Measurements from ENCODE around the gene SLC9A9.

The SLC9A9 gene

GRCh38 chr3:143351354-143351753 is 496.9 kb downstream of the SLC9A9 start:
- TF ChIP-seq CTCF (IDR thresholded peaks at IDR 0.05; ENCODE audit: control insufficient read depth, extremely low read depth, insufficient read depth): no peak
- H3K4me3 ChIP-seq (ENCODE audit: low read depth, low read length): no peak overlapping the region
- no peak for DNase-seq (ENCODE audit: low read depth)

GRCh38 chr3:143349455-143349854 is 498.8 kb downstream of the SLC9A9 start:
- TF ChIP-seq CTCF (IDR thresholded peaks at IDR 0.05; ENCODE audit: control insufficient read depth, extremely low read depth, insufficient read depth): no peak
- no peak overlapping the region for H3K4me3 ChIP-seq (ENCODE audit: low read depth, low read length)
- no peak for DNase-seq (ENCODE audit: low read depth)

- DNase-seq (ENCODE audit: low read depth): no peak
- no peak for TF ChIP-seq CTCF (IDR thresholded peaks at IDR 0.05; ENCODE audit: control insufficient read depth, extremely low read depth, insufficient read depth)
- no peak overlapping the region for H3K4me3 ChIP-seq (ENCODE audit: low read depth, low read length)
These were observed 499.6 kb downstream of the SLC9A9 start for GRCh38 chr3:143348486-143349327.

GRCh38 chr3:143344516-143345165 is 503.6 kb downstream of the SLC9A9 start:
- no peak for TF ChIP-seq CTCF (IDR thresholded peaks at IDR 0.05; ENCODE audit: control insufficient read depth, extremely low read depth, insufficient read depth)
- DNase-seq (ENCODE audit: low read depth): no peak
- H3K4me3 ChIP-seq (ENCODE audit: low read depth, low read length): no peak overlapping the region

GRCh38 chr3:143343944-143344343 is 504.3 kb downstream of the SLC9A9 start:
- no peak for DNase-seq (ENCODE audit: low read depth)

GRCh38 chr3:143343031-143343430 is 505.2 kb downstream of the SLC9A9 start:
- DNase-seq (ENCODE audit: low read depth): no peak
- TF ChIP-seq CTCF (IDR thresholded peaks at IDR 0.05; ENCODE audit: control insufficient read depth, extremely low read depth, insufficient read depth): no peak
- no peak overlapping the region for H3K4me3 ChIP-seq (ENCODE audit: low read depth, low read length)

More at GRCh38 chr3:143343944-143344343, 504.3 kb downstream of the SLC9A9 start:
- no peak overlapping the region for H3K4me3 ChIP-seq (ENCODE audit: low read depth, low read length)
- no peak for TF ChIP-seq CTCF (IDR thresholded peaks at IDR 0.05; ENCODE audit: control insufficient read depth, extremely low read depth, insufficient read depth)
